Stimulated activated CD4-positive, alpha-beta T cell treated with anti-CD3 and anti-CD28 coated beads, Interleukin-12 subunit alpha, Interleukin-12 subunit beta, amount 100 ng/mL, for 24 hours (primary cell): ENCODE results near the gene ZNF777.
A peak's percentile ranks its signal among the peaks of the same experiment; 100 is the strongest.
"Not testable (repeated sequence)": the region's sequence is repeated elsewhere in the genome, so short reads cannot be mapped to it uniquely, and the experiment has no call there.

ENCODE experiments used
- DNase-seq, 2 experiments: peaks; one replicate each; pipeline ENCODE4 v3.0.0-alpha.2; 2020; ENCODE audit warnings: low read depth in 2 of 2

Gene ZNF777

DNA sequence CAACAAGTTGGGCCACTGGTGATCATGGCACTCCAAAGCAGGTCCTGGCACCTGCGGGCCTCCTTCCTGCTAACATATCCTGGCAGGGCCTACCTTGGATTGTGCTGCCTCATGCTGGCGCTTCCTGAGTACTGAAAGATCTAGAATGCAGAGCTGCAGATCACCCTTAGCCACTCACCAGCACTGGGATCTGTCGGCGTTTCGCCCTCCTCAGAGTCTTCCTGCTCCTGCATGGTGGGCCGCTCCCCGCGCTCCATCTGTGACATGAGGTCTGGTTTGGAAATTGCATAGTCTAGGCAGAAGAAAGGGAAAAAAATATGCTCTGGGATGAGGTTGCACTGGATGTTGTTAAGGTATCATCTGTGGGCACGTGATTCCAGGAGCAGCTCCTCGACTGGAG lies 10.0 kb downstream of the ZNF777 start:
- no peak for DNase-seq

DNA sequence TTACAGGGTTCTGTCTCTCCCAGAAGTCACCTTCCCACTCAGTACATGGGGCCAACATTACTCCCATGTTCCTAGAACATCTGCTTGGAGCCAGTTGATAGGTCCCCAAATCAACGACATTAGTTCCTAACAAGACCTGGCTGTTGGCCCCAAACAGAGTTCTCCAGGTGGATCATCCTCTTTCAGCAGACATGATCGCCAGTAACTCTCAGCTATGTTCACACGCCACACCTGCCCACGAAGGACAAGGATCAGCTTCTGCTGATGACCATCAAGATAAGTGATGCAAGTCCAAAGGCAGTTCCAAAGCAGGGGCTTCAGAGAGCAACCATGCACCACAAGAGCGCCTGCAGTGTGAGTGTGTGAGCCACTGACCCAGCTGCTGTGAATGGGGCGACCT lies 11.0 kb downstream of the ZNF777 start:
- no peak for DNase-seq

DNA sequence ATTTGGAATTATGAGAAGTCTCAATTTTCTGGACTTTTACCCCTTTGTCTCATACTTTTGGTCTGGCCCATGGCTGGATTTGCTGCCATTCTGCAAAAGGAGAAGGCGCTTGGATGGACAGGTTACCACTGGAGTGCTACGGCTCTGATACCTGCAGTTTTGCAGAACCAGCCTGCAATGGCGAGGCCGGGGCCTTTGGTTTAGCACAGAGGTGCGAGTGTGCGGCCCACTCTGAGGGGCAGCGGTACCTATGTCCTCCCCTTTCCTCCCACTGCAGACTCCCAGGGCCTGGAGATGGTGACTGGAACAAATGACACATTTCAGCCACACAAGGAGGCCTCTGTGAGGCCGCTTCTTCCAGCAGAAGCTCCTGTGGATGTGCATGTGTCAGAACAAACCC lies 11.9 kb downstream of the ZNF777 start:
- DNase-seq = no peak

DNA sequence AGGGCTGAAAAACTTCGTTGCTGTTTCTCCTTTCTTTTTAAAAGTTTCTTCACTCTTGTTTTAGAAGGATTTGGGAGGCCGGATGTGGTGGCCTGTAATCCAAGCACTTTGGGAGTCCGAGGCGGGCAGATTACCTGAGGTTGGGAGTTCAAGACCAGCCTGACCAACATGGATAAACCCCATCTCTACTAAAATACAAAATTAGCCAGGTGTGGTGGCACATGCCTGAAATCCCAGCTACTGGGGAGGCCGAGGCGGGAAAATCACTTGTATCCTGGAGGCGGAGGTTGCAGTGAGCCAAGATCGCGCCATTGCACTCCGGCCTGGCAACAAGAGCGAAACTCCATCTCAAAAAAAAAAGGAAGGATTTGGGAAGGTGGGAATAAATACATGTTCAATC lies 14.8 kb downstream of the ZNF777 start:
- DNase-seq = not testable (repeated sequence)

GRCh38 chr7:149444287-149444686 lies 16.6 kb downstream of the ZNF777 start:
- DNase-seq = no peak

DNA sequence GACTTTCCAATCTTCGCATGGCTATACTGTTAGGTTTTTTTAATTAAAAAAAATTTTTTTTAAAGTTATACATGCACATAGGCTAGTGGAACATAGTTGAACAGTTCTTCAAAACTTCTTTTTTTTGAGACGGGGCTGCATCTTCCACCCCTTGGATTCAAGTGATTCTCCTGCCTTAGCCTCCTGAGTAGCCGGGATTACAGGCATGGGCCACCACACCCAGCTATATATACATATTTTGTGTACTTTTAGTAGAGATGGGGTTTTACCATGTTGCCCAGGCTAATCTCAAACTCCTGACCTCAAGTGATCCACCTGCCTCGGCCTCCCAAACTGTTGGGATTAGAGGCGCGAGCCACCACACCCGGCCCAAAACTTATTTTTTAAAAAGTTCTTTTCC lies 17.3 kb downstream of the ZNF777 start:
- DNase-seq = no peak

DNA sequence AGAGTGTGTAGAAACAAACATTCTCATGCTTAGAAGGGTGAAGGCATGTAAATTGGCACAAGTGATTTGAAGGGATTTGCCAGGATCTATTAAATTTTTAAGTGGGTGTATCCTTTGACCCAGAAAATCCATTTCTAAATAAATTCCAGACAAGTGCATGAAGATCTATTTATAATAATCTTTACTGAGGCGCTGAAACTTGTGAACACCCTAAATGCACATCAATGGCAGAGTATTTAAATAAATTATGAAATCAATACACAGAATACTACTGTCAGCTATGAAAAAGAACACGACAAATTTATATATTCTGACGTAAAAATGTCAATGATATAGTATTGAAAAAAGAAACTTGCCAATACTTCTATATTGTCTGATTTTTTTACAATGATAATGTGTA lies 17.9 kb downstream of the ZNF777 start:
- DNase-seq = no peak

- DNase-seq = no peak
These were observed 20.6 kb downstream of the ZNF777 start for GRCh38 chr7:149440222-149440621.

- no peak for DNase-seq
These were observed 24.5 kb downstream of the ZNF777 start for GRCh38 chr7:149436358-149436757.

DNA sequence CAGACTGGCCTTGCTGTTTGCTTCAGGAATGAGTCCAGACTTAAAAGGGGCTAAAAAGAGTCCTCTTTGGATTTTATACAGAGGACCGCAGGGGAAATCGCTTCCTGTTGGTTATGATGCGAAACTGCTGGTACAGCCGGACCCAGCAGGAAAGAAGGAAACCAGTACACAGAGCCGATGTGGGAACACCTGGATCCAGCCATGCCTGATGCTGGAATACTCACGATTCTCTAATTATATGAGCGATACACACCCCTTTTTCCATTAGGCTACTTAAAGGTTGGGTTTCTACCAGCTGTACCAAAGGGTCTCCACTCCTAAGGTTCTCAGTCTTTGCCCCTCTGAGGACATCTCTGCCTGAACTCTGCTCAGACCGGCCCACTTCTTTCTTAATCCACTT lies 27.7 kb downstream of the ZNF777 start:
- DNase-seq = no peak

GRCh38 chr7:149432121-149432691 lies 28.7 kb downstream of the ZNF777 start:
- DNase-seq = no peak

DNA sequence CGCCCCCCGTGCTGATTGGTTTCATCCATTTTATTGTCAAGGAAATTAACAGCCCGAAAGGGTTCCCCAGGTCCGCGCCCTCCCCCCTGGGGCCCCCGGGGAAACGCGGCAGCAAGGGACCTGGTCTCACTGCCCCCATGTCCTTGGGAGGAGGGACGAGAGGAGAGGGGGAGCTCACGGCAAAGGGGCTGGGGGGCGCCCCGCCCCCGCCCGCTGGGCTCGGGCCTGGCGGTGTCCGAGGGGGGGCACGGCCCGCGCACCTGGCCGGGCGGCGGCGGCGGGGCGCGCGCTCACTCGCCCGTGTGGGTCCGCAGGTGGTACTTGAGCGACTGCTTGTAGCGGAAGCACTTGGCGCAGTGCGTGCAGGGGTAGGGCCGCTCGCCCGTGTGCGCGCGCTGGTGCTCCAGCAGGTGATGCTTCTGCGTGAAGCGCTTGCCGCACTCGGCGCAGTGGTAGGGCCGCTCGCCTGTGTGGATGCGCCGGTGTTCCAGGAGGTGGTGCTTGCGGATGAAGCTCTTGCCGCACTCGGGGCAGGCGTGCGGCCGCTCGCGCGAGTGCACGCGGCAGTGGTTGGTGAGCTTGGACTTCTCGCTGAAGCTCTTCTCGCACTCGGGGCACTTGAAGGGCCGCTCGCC lies 29.3 kb downstream of the ZNF777 start:
- no peak for DNase-seq

GRCh38 chr7:149430192-149430591 lies 30.7 kb downstream of the ZNF777 start:
- no peak for DNase-seq

DNA sequence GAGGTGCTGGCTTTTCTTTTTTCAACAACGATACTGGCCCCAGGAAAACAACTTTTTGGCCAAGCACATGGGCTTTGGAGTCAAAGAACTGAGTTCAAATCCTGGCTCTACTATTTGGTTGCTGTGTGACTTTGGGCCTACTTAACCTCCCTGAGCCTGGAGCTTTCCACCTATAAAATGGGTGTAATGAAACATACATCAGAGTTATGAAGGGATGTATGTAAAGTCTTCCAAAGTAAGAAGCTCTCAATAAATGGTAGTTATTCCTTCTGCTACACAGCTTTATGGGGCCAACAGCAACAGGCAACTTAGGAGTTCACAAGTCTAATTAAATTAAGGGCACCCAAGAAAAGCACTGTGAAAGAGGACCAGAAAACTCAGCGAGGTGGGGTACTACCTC lies 33.0 kb downstream of the ZNF777 start:
- no peak for DNase-seq

GRCh38 chr7:149427096-149427680 lies 33.7 kb downstream of the ZNF777 start:
- DNase-seq = no peak

- no peak for DNase-seq
These were observed 37.3 kb downstream of the ZNF777 start for GRCh38 chr7:149423449-149424110.

DNA sequence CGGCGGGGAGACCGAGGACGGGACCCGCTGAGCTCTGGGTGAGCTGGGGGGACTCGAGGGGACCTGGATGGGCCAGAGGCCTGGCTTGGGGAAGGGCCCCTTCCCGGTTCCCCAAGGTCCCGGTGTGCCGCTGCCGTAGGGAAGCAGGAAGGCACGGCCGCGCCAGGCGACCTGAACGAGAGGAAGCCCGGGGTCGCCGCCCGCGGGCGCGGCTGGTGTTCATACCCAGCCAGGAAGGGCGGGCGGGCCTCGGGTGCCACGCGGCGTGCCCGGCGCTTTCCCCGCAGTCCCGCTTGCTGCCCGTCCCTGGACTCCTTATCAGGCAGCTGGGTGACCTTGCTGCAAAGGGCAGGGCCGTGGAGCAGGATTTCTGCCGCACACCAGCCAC lies 38.0 kb downstream of the ZNF777 start:
- peak; percentile 6 to 22 for DNase-seq

DNA sequence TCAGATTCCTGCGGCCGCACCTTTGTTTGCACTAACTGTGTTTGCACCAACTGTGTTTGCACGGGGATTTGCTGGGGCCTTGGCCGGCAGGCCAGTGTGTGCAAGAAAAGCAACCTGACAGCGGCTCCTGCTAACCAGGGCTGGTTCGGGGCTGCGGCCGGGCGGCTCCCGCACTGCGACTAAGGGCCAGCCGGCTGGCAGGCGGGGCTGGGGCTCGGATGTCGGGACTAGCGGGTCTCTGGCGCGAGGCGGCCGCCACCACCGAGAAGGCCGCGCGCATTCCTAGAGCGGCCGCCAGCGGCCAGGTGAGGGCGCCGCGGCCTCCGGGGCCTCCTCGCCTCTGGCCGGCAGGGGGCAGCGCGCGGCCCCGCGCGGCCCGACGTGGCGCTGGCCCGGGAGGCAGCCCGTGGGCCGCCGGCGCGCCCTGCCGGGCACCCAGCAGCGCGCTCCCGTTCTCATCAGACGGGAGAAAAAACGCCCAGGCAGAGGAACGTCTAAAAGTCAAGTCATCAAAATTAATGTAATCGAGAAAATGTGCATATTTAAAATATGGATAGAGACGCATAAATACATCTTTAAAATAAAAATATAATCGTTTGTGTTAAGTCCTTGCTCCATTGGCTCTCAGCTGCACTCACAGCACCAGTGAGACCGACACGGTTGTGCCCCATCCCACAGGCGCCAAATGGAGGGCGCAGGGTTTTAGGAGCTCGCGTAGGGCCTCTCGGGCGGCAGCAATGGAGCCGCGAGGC lies 38.5 kb downstream of the ZNF777 start:
- DNase-seq = peak; percentile 49 to 56

DNA sequence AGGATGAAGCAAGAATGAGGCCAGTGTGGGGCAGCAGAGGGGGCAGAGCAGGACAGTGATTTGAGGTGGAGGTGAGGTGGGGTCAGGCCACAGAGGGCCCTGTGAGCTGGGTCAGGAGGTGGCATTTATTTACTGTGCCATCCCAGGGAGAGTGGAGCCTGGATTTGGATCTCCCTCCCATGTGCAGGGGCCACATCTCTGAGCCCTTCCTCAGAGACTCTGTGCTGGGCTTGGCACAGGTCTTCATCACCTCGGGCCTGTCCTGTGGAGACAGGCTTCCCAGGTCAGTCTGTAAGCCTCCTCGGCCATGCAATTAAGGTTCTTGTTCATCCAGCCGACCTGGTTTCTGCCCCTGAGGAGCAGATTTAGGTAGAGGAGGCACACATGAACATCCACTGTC lies 40.9 kb downstream of the ZNF777 start:
- DNase-seq = no peak

DNA sequence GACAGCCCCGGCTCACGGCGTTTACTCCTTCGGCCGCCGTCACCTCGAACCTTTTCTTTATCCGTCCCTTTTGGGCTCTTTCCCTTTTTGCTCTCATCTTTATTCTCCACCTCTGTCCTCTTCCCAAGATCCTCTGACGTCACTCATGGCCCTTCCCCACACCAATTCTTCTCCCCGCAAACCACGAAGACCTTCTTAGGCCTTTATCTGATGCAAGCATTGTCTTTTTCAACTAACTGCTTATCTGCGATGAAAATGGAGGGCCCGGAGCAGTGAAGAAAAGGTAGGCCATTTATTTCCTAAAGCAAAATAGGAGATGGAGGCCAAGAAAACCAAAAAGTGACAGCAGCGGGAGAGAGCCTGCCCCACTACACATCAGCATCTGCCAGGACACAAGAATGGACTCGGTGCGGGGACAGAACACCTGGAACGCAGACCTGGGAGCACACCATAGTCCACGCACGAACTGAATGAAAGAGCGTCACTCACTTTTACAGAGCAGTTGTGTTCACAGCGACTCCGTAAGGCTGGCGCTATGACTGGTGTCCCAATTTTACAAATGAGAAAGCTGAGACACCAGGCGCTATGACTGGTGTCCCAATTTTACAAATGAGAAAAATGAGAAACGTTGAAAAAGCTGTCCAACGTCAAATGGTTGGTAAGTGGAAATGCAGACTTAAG lies 45.3 kb downstream of the ZNF777 start:
- DNase-seq = no peak

DNA sequence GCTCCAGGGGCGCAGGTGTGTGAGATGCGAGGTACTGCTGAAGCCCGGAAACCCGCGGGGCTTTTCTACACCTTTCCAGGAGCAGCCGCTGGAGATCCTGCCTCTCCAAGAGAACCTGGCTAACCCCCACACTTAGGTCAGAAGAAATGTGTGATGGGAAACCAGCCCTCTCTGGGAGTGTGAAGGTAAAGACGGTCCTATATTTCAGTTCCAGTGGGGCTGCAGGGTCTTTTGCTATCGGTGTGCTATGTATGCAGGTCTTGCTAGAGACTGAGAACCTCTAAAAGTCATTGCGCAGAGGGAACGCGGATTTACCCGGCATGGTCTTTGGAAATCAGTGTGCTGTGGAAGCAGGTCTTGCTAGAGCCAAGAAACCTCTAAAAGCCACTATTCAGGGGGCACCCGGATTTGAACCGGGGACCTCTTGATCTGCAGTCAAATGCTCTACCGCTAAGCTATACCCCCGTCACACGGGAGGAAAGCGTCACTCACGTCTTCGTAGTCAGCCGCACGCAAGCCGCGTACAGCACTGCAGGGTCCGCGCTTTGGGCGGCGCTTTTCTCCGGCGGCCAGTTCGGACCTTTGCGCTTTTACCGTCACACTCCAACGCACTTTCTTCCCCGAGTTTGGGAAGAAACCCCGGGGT lies 46.0 kb downstream of the ZNF777 start:
- DNase-seq = peak; percentile 46 to 61
